Measurements from ENCODE around the gene HLX. TPM values are rescaled to one million over a fixed set of nuclear protein-coding genes. Genes with fewer than 3 reads are reported as not detected.

HLX gene
- total RNA-seq, 1 donor from 2014 or later: 0.61 TPM

DNA sequence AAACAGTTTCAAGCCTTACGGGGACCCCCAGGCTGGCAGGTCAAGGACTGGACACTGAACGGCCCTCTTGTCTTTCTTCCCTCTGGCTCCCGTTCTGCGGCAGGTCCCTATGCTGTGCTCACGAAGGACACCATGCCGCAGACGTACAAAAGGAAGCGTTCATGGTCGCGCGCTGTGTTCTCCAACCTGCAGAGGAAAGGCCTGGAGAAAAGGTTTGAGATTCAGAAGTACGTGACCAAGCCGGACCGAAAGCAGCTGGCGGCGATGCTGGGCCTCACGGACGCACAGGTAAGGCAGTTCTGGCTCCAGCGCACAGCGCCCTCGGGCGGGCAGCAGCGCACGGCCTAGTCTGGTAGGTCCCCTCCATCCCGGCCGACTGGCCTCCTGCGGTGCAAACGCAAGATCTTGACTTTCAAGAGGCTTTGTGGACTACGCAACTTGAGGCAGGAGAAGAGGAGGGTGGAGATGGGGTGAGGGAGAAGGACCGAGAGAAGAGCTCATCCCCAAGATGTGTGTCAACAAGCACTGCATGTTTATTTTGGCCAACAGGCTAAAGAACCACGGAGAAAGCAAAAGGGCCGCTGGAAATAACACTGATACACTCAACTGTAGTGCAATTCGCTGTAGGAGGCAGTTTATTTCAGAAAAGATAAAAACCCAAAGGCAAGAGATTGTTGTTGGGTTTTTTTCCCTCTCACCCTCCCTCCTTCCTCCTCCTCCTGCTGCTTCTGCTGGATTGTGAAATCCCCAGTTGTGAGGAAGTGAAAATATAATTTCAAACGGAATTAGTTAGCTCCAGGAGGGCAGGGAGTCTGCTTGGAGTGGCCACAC lies 3.0 kb downstream of the HLX start:
- Mint-ChIP-seq H3K4me1 (peaks cover 37% of the 10 kb centered on the region), H3K36me3 (ENCODE audit: low read depth) (peaks cover 5% of the 10 kb centered on the region), H3K27ac (ENCODE audit: unreplicated experiment) (no peak overlapping the region), H3K9me3 (no peaks in the 10 kb centered on the region), H3K4me3 (peak overlapping the region; percentile 54), H3K27me3 (ENCODE audit: low read depth) (peaks cover 99% of the 10 kb centered on the region)
- TF ChIP-seq, protein P1, sequence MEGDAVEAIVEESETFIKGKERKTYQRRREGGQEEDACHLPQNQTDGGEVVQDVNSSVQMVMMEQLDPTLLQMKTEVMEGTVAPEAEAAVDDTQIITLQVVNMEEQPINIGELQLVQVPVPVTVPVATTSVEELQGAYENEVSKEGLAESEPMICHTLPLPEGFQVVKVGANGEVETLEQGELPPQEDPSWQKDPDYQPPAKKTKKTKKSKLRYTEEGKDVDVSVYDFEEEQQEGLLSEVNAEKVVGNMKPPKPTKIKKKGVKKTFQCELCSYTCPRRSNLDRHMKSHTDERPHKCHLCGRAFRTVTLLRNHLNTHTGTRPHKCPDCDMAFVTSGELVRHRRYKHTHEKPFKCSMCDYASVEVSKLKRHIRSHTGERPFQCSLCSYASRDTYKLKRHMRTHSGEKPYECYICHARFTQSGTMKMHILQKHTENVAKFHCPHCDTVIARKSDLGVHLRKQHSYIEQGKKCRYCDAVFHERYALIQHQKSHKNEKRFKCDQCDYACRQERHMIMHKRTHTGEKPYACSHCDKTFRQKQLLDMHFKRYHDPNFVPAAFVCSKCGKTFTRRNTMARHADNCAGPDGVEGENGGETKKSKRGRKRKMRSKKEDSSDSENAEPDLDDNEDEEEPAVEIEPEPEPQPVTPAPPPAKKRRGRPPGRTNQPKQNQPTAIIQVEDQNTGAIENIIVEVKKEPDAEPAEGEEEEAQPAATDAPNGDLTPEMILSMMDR (conservative IDR thresholded peaks at IDR 0.05): peak; percentile 22
- no peak for DNase-seq (ENCODE audit: low read depth, low spot score)

DNA sequence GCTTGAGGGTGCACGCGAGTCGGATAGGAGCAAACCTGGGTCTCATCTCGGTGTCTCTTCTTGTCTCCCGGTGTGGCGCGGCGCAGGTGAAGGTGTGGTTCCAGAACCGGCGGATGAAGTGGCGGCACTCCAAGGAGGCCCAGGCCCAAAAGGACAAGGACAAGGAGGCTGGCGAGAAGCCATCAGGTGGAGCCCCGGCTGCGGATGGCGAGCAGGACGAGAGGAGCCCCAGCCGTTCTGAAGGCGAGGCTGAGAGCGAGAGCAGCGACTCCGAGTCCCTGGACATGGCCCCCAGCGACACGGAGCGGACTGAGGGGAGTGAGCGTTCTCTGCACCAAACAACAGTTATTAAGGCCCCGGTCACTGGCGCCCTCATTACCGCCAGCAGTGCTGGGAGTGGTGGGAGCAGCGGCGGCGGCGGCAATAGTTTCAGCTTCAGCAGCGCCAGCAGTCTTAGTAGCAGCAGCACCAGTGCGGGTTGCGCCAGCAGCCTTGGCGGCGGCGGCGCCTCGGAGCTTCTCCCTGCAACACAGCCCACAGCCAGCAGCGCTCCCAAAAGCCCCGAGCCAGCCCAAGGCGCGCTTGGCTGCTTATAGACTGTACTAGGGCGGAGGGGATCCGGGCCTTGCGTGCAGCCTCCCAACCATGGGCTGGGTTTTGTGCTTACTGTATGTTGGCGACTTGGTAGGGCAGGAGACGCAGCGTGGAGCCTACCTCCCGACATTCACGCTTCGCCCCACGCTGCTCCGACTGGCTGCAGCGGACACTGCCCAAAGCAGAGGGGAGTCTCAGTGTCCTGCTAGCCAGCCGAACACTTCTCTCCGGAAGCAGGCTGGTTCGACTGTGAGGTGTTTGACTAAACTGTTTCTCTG lies 5.1 kb downstream of the HLX start:
- H3K4me1 Mint-ChIP-seq: peaks cover 24% of the 10 kb centered on the region
- H3K9me3 Mint-ChIP-seq: no peaks in the 10 kb centered on the region
- H3K4me3 Mint-ChIP-seq: peak overlapping the region; percentile 61
- H3K27ac Mint-ChIP-seq (ENCODE audit: unreplicated experiment): peak overlapping the region; percentile 40
- peaks cover 99% of the 10 kb centered on the region for H3K27me3 Mint-ChIP-seq (ENCODE audit: low read depth)
- H3K36me3 Mint-ChIP-seq (ENCODE audit: low read depth): peaks cover 5% of the 10 kb centered on the region
- TF ChIP-seq, protein P1 (conservative IDR thresholded peaks at IDR 0.05): peak; percentile 31
- DNase-seq (ENCODE audit: low read depth, low spot score): peak; percentile 50

DNA sequence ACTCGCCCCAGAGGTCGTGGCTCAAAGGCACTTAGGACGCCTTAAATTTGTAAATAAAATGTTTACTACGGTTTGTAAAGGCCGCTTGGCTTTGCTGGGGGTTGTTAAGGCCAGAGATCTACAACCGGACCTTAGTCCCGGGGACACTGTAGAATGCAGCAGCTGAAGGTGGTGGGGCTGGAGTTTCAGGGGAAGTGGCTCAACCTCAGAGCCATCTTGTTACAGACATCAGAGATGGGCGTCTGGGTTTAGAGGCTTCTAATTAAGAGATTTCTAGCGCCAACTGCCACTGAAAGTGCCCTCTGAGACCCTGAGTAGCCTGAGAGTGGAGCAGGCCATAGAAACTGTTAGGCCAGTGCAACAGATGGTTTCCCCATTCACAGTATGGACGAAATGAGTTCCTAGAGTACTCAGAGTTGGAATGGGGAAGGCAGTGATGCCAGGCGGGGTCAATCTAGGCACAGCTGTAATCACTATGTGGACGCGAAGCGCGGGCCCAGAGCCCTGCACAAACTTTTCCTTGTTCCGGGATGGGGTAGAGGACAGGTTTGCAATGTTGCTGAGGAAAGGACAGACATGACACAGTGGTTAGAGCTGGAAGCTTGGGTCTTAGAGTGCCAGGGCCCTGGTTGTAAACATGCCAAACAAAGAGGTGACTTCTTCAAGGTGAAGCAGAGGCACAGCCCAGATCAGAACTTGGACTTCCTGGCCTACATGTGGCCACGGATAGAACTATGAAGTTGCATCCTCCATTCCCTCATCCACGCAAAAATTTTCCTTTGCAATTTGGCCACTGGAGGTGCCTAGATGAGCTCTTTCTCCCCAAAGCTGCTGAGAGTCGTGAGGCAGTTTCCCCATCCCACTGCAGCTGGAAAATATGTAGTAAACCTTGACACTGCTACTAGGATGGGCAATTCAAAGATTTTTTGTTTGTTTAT lies 6.0 kb downstream of the HLX start:
- TF ChIP-seq, protein P1 (conservative IDR thresholded peaks at IDR 0.05): no peak
- no peak for DNase-seq (ENCODE audit: low read depth, low spot score)
- H3K36me3 Mint-ChIP-seq (ENCODE audit: low read depth): peaks cover 5% of the 10 kb centered on the region
- peak overlapping the region; percentile 40 for H3K27ac Mint-ChIP-seq (ENCODE audit: unreplicated experiment)
- H3K4me1 Mint-ChIP-seq: peaks cover 24% of the 10 kb centered on the region
- H3K4me3 Mint-ChIP-seq: peak overlapping the region; percentile 61
- H3K27me3 Mint-ChIP-seq (ENCODE audit: low read depth): peaks cover 100% of the 10 kb centered on the region
- no peaks in the 10 kb centered on the region for H3K9me3 Mint-ChIP-seq

DNA sequence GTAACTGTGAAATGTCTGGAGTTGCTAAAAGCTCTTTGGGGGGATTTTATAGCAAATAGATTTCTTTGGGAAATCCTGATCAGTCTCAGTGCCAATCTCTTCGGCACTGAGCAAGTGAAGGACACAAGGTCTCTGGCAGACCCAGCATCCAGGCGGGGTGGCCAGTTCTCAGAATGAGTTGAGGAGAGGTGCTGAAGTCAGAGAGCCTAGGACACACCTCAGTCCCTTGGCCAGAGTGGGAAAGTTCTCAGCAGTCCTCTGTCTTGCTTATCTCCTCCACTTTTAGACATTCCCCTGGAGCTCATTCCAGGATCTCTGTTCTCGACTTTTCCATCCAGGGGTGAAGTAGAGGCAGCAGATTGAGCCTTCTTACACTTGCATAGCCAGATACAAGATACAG lies 6.7 kb downstream of the HLX start:
- H3K9me3 Mint-ChIP-seq: no peaks in the 10 kb centered on the region
- H3K27me3 Mint-ChIP-seq (ENCODE audit: low read depth): peaks cover 100% of the 10 kb centered on the region
- peaks cover 5% of the 10 kb centered on the region for H3K36me3 Mint-ChIP-seq (ENCODE audit: low read depth)
- no peak overlapping the region for H3K27ac Mint-ChIP-seq (ENCODE audit: unreplicated experiment)
- H3K4me1 Mint-ChIP-seq: peaks cover 24% of the 10 kb centered on the region
- TF ChIP-seq, protein P1 (conservative IDR thresholded peaks at IDR 0.05): no peak
- no peak overlapping the region for H3K4me3 Mint-ChIP-seq
- DNase-seq (ENCODE audit: low read depth, low spot score): no peak

Measured in neural crest cell (in vitro differentiated cells).